ENCODE results near the gene HSD17B1.

DNA sequence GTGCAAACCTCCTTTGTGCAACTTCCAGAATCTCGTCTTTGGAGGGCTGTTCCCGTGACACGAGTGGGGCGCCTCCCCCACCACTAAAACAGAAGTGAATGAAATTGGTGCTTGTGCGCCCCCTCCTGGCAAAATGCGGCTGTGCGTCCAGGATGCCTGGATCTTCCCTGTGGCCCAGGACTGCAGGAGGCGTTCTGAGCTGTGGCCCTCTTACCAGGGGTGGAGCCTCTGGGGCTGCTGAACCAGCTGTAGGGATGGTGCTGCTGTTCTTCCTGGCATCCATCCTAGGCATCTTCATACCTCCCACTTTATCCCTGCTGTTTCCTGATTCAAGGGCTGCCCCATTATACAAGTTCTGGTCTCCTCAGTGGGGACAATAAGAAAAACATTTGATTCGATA is 35.2 kb upstream of the HSD17B1 start:
- peak in 1 of 4 donors; percentile 18 for TF ChIP-seq POLR2A (IDR thresholded peaks at IDR 0.05)
- TF ChIP-seq, protein P1, sequence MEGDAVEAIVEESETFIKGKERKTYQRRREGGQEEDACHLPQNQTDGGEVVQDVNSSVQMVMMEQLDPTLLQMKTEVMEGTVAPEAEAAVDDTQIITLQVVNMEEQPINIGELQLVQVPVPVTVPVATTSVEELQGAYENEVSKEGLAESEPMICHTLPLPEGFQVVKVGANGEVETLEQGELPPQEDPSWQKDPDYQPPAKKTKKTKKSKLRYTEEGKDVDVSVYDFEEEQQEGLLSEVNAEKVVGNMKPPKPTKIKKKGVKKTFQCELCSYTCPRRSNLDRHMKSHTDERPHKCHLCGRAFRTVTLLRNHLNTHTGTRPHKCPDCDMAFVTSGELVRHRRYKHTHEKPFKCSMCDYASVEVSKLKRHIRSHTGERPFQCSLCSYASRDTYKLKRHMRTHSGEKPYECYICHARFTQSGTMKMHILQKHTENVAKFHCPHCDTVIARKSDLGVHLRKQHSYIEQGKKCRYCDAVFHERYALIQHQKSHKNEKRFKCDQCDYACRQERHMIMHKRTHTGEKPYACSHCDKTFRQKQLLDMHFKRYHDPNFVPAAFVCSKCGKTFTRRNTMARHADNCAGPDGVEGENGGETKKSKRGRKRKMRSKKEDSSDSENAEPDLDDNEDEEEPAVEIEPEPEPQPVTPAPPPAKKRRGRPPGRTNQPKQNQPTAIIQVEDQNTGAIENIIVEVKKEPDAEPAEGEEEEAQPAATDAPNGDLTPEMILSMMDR (IDR thresholded peaks at IDR 0.05) = peak; percentile 91 to 97 (median 94)
